ENCODE measurements around the gene UBE2H.
"Not testable (repeated sequence)": the region's sequence is repeated elsewhere in the genome, so short reads cannot be mapped to it uniquely, and the experiment has no call there.

UBE2H gene

GRCh38 chr7:129843365-129843898 is 109.3 kb downstream of the UBE2H start:
- DNase-seq (ENCODE audit: low spot score) = no peak

DNA sequence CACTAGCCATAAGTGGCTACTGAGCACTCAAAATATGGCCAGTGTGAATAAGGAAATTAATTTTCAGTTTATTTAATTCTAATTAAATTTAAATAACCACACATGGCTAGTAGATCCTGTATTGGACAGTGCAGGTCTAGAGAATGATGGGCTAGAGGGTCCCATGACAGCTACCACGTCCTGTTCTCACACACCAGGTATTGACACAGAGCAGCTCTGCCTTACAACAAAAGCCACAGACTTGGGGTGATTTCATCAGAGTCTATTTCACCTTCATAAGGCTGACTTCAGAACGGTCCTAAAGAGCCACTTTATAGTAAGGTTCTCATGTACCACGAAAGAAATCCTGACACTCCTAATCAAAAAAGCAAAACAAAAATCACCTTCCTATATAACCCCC is 111.3 kb downstream of the UBE2H start:
- no peak for DNase-seq (ENCODE audit: low spot score)

- DNase-seq (ENCODE audit: low spot score) = no peak
Observed at GRCh38 chr7:129840757-129841156, 112.0 kb downstream of the UBE2H start.

DNA sequence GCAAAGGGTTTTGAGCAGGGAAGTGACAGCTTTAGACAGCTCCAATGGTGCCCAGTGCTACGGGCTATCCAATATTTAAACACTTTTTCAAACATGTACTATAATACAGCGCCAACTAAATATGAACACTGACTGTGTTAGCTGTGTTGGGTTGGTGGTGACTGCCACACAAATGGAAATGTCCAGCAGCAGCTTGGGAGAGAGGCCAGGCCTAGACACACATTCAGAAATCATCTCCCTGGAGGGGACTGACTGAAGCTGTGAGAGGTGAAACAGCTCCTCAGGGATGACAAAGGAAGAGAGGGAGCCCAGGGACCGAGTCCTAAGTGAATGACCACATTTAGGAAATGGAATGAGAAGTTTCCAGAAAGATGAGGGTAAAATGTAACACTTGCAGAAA is 115.8 kb downstream of the UBE2H start:
- DNase-seq (ENCODE audit: low spot score) = no peak

- no peak for DNase-seq (ENCODE audit: low spot score)
Observed at GRCh38 chr7:129835569-129835968, 117.2 kb downstream of the UBE2H start.

DNA sequence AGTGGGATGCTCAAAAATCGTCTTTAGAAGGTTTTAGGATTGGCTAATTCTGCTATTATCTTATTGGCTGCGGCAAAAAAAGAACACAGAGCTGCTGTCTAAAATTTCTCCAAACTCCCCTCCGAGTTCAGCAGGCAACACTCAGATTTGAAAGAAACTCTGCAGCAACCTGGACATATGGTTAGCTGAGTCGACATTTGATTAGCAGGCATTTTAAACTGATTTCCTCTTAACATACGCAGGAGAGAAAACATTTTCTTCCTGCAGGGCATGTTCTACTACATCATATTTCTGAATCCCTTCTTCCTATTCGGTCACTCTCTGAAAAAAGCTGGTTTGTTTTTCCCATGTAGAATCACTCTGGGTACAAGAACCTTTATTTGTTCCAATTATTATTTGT is 119.4 kb downstream of the UBE2H start:
- not testable (repeated sequence) for DNase-seq (ENCODE audit: low spot score)

- no peak for DNase-seq (ENCODE audit: low spot score)
Observed at GRCh38 chr7:129832701-129833227, 120.0 kb downstream of the UBE2H start.

DNA sequence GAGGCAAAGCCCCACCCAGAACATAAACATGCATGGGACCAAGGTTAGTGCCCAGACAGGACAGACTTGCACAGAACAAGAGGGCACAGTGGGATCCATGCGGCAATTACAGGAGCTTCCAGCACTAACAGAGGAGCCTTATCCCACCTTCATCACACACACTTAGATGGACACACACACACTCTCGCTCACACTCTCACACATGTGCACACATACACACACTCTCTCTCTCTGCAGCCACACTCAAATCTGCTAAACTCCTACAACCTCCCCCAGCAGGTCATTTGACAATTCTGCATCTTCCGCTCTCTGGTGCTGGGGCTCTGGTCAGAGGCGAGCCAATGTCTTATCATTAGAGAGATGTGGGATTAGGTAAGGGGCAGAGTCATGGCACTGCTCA is 120.5 kb downstream of the UBE2H start:
- no peak for DNase-seq (ENCODE audit: low spot score)

- DNase-seq (ENCODE audit: low spot score) = peak; percentile 85
Observed at GRCh38 chr7:129831424-129832058, 121.2 kb downstream of the UBE2H start.

DNA sequence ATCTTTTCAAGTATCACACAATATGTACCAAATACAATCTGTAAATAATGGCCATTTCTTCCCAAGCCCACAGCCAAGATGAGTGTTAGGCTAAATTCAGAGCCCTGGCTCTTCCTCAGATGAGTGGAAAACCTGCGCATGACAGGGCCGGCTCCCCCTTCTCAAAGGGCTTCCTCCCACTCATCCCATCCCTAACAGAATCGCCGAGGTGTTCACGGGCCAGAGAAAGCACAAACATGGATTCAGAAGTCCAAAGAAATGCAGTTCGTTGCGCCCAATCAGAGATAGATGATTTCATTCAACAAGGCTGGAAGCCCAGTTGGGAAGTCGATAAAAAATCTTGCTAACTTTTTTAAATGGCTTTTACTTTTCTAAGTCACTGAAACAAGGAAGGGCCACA is 121.8 kb downstream of the UBE2H start:
- no peak for DNase-seq (ENCODE audit: low spot score)

GRCh38 chr7:129829737-129830631 is 122.8 kb downstream of the UBE2H start:
- DNase-seq (ENCODE audit: low spot score) = peak; percentile 87

- DNase-seq (ENCODE audit: low spot score) = peak; percentile 39
Observed at GRCh38 chr7:129828989-129829736, 123.6 kb downstream of the UBE2H start.

DNA sequence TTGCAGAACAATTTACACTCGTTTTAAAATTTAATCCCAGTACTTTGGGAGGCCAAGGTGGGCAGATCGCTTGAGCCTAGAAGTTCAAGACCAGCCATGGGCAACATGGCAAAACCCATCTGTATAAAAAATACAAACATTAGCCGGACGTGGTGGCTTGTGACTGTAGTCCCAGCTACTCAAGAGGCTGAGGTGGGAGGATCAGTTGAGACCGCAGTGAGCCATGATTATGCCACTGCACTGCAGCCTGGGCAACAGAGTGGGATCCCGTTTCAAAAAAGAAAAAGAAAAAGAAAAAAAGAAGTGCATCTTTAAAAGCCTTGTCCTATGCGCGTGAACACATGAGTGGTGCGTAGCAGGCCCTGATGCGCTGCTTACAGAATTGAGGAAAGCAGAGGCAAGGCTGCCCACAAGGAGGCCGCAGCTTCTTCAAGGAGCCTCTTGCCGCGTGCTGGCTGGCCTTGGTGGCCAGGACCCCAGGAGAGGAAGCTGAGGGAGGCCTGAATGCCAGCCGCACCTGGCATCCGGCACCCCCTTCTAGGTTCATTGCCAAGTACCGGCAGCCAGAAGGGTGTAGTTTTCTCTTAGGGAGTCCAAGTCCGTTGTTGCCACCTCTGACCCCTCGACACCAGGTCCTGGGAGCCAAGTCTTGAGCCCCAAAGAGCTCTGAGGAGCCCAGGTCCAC is 124.5 kb downstream of the UBE2H start:
- DNase-seq (ENCODE audit: low spot score) = no peak

DNA sequence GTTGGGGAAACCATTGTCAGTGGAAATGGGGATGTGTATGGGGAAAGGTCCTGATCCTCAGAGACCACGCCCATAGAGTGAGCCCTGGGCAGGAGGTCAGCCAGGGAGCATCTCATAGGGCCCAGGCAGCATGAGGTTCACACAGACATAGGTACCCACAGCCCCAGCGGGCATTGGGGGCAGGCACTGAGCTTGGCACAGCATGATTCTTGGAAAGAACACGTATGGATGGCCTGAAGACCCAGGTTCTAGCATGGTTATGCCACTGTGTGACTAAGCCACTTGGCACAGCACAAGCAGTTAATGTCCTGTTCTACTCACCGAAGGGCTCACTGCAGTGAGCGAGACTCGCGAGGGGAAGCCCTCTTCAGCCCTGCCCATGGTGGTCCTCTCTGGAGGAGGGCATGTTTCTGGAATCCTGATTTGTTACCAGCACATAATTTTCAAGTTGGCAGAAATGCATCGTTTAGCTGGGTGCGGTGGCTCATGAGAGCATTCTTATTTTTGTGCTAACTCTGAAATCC is 125.2 kb downstream of the UBE2H start:
- no peak for DNase-seq (ENCODE audit: low spot score)

- DNase-seq (ENCODE audit: low spot score) = not testable (repeated sequence)
Observed at GRCh38 chr7:129826895-129827294, 125.9 kb downstream of the UBE2H start.

- peak; percentile 78 for DNase-seq (ENCODE audit: low spot score)
Observed at GRCh38 chr7:129825209-129825970, 127.4 kb downstream of the UBE2H start.

GRCh38 chr7:129824291-129825208 is 128.2 kb downstream of the UBE2H start:
- peak; percentile 84 for DNase-seq (ENCODE audit: low spot score)

- DNase-seq (ENCODE audit: low spot score) = not testable (repeated sequence)
Observed at GRCh38 chr7:129823143-129823542, 129.6 kb downstream of the UBE2H start.

DNA sequence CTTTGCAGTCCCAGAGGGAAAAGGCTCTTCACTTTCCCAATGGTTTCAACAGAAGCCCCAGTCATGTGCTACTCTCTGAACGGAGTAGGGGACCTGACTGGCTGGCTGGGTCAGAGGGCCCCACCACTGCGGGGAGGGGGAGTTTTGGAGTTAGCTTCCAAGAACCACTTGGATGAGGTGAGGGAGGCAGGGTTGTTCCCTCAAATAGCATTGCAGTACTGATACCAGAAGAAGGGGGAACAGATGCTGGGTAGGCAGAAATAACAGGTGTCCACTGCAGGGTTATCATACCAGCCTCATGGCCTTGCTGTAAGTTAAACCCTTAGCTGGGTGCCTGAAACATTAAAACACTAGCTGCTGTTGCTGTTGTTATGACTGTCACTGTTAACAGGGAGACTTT is 131.3 kb downstream of the UBE2H start:
- DNase-seq (ENCODE audit: low spot score) = no peak
